Thyroid gland (tissue), 4 donors: ENCODE measurements around the gene CRYL1.

Experiments used
- POLR2A ChIP-seq, 2 donors: fragments of 450-650 bp; IDR thresholded peaks; one replicate each; pipeline ENCODE4 v1.6.1; 2017; ENCODE audit warnings: antibody characterized with exemption in 2 of 2, mild to moderate bottlenecking in 2 of 2, moderate library complexity in 1 of 2
- TF ChIP-seq, protein P1 (sequence below), 6 experiments: fragments of 200-600 bp in 3 of 6; fragments of 450-650 bp in 3 of 6; sonication (generic) in 3 of 6; IDR thresholded peaks; one replicate each; pipeline ENCODE4 v1.5.1; 2016 to 2019; ENCODE audit warnings: antibody characterized with exemption in 6 of 6, mild to moderate bottlenecking in 2 of 6, inconsistent platforms in 1 of 6, moderate library complexity in 1 of 6

DNA sequence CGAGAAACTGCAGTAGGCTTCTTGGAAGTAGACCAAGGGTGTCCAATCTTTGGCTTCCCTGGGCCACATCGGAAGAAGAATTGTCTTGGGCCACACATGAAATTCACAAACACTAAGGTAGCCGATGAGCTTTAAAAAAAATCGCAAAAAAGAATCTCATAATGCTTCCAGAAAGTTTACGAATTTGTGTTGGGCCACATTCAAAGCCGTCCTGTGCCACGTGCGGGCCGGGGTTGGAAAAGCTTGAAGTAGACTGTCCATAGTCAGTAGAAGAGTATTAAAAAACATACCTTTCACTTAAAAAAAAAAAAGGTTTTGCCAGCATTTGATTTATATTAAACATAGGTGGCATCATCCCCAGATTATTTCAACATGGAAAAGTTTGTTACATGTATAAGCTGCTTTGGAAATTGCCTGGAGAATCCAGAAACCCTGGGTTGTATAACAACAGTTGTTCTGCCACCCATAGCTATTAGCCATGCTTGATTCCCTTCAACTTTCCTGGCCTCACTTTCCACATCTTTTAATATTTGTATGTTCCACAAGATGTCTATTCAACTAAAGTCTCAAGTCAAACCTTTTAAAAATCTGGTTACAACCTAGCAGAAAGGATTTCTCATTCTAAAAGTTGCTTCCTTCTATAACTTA lies 42.3 kb upstream of the CRYL1 start:
- TF ChIP-seq, protein P1, sequence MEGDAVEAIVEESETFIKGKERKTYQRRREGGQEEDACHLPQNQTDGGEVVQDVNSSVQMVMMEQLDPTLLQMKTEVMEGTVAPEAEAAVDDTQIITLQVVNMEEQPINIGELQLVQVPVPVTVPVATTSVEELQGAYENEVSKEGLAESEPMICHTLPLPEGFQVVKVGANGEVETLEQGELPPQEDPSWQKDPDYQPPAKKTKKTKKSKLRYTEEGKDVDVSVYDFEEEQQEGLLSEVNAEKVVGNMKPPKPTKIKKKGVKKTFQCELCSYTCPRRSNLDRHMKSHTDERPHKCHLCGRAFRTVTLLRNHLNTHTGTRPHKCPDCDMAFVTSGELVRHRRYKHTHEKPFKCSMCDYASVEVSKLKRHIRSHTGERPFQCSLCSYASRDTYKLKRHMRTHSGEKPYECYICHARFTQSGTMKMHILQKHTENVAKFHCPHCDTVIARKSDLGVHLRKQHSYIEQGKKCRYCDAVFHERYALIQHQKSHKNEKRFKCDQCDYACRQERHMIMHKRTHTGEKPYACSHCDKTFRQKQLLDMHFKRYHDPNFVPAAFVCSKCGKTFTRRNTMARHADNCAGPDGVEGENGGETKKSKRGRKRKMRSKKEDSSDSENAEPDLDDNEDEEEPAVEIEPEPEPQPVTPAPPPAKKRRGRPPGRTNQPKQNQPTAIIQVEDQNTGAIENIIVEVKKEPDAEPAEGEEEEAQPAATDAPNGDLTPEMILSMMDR (IDR thresholded peaks at IDR 0.05): no peak
- no peak for TF ChIP-seq POLR2A (IDR thresholded peaks at IDR 0.05)
